ENCODE results near the gene MIER3.

MIER3 gene

GRCh38 chr5:56873056-56873455 lies 78.9 kb downstream of the MIER3 start:
- DNase-seq (no peak), ATAC-seq (ENCODE audit: insufficient read depth, low read depth) (no peak)
- Histone ChIP-seq H3K27ac (ENCODE audit: low read length) (no peak overlapping the region), H2AFZ (ENCODE audit: low read depth, low read length) (no peak overlapping the region), H3K4me3 (ENCODE audit: low read depth in 1 of 2, low read length in 2 of 2) (no peak overlapping the region), H3K9me3 (ENCODE audit: insufficient read depth, low read length, severe bottlenecking) (no peaks in the 10 kb centered on the region), H3K36me3 (ENCODE audit: insufficient read depth, low read length) (peaks cover 9% of the 10 kb centered on the region; the same call in 1 of the 2 replicates), H3K79me2 (ENCODE audit: insufficient read depth, low read length) (no peaks in the 10 kb centered on the region), H4K20me1 (ENCODE audit: insufficient read depth, low read length) (no peaks in the 10 kb centered on the region), H3K9ac (ENCODE audit: low read depth, low read length) (no peak overlapping the region), H3K4me2 (ENCODE audit: insufficient read depth, low read length) (no peak overlapping the region), H3K4me1 (ENCODE audit: insufficient read depth, low read length) (no peaks in the 10 kb centered on the region), H3K27me3 (ENCODE audit: insufficient read depth, low read length, poor library complexity) (no peaks in the 10 kb centered on the region)
- no peak for TF ChIP-seq CTCF (IDR thresholded peaks at IDR 0.05; ENCODE audit: borderline replicate concordance, extremely low read depth, low read length, poor library complexity, severe bottlenecking)
- no peak for TF ChIP-seq EZH2 (IDR thresholded peaks at IDR 0.05; ENCODE audit: borderline replicate concordance, low read depth, low read length, severe bottlenecking)

DNA sequence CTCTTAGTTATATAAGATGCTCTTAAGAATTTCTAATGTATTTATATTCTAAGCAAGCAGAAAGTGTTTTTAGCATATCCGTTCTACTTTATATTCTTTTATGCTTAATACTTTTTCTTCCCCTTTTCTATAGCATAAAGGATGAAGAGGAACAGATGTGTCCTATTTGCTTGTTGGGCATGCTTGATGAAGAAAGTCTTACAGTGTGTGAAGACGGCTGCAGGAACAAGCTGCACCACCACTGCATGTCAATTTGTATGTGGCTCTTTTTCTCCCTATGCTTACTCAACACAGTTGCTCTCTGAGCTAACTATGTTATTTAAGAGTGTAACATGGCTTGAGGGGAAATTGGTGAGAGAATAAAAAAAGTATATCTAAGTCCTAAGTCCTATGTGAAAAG lies 80.1 kb downstream of the MIER3 start:
- no peak for DNase-seq
- peaks cover 9% of the 10 kb centered on the region; the same call in 1 of the 2 replicates for H3K36me3 ChIP-seq (ENCODE audit: insufficient read depth, low read length)
- no peak for ATAC-seq (ENCODE audit: insufficient read depth, low read depth)

More for the DNA sequence above, 80.1 kb downstream of the MIER3 start:
- Histone ChIP-seq H3K4me2 (ENCODE audit: insufficient read depth, low read length) (no peak overlapping the region), H4K20me1 (ENCODE audit: insufficient read depth, low read length) (no peaks in the 10 kb centered on the region), H3K9ac (ENCODE audit: low read depth, low read length) (no peak overlapping the region), H3K79me2 (ENCODE audit: insufficient read depth, low read length) (no peaks in the 10 kb centered on the region), H3K27ac (ENCODE audit: low read length) (no peak overlapping the region), H3K9me3 (ENCODE audit: insufficient read depth, low read length, severe bottlenecking) (no peaks in the 10 kb centered on the region), H3K4me1 (ENCODE audit: insufficient read depth, low read length) (no peaks in the 10 kb centered on the region), H2AFZ (ENCODE audit: low read depth, low read length) (no peak overlapping the region), H3K27me3 (ENCODE audit: insufficient read depth, low read length, poor library complexity) (no peaks in the 10 kb centered on the region), H3K4me3 (ENCODE audit: low read depth in 1 of 2, low read length in 2 of 2) (no peak overlapping the region)
- TF ChIP-seq EZH2 (IDR thresholded peaks at IDR 0.05; ENCODE audit: borderline replicate concordance, low read depth, low read length, severe bottlenecking) (no peak), CTCF (IDR thresholded peaks at IDR 0.05; ENCODE audit: borderline replicate concordance, extremely low read depth, low read length, poor library complexity, severe bottlenecking) (no peak)
